ENCODE data around the gene USP17L17. TPM values are rescaled to one million over a fixed set of nuclear protein-coding genes. Genes with fewer than 3 reads are reported as not detected.
"Not testable (repeated sequence)": the region's sequence is repeated elsewhere in the genome, so short reads cannot be mapped to it uniquely, and the experiment has no call there.

USP17L17 gene
- total RNA-seq, 1 donor from 2014 or later, result not detected

DNA sequence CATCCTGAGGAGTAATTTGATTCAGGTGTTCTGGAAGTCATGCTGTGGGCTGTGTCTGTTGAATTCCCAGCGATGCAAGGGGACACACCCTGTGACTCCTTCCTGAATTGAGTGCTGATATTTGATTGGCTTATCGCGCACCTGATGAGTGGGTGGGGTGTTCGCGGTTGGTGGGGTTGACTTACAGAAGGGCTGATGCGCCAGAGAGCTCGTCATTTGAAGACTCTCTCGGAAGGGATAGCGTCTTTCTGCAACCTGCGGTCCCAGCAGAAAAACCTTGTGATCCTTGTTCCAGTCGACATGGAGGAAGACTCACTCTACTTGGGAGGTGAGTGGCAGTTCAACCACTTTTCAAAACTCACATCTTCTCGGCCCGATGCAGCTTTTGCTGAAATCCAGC is 9.4 kb downstream of the USP17L17 start, which contains the start of gene USP17L19:
Gene USP17L19 (plus strand): TSS at position 301 of the 400 bp plus-strand sequence. CDS start 0 bp downstream, at position 301.
- H3K36me3 ChIP-seq (ENCODE audit: control insufficient read depth in 3 of 3, insufficient read depth in 3 of 3, low read length in 3 of 3); H3K27me3 ChIP-seq (ENCODE audit: control insufficient read depth in 3 of 3, insufficient read depth in 3 of 3, low read length in 3 of 3); H3K4me3 ChIP-seq (ENCODE audit: low read length in 3 of 3); H3K9ac ChIP-seq (ENCODE audit: low read depth in 1 of 3, low read length in 3 of 3); H3K27ac ChIP-seq (ENCODE audit: low read depth, low read length); H3K4me1 ChIP-seq (ENCODE audit: control insufficient read depth in 3 of 3, insufficient read depth in 3 of 3, low read length in 3 of 3); H3K9me3 ChIP-seq (ENCODE audit: control insufficient read depth in 3 of 3, low read length in 3 of 3): not testable (repeated sequence)

DNA sequence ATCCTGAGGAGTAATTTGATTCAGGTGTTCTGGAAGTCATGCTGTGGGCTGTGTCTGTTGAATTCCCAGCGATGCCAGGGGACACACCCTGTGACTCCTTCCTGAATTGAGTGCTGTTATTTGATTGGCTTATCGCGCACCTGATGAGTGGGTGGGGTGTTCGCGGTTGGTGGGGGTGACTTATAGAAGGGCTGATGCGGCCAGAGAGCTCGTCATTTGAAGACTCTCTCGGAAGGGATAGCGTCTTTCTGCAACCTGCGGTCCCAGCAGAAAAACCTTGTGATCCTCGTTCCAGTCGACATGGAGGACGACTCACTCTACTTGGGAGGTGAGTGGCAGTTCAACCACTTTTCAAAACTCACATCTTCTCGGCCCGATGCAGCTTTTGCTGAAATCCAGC is 14.1 kb downstream of the USP17L17 start, which contains the start of gene USP17L20:
Gene USP17L20 (plus strand): TSS at position 301 of the 400 bp plus-strand sequence. CDS start 0 bp downstream, at position 301.
- H3K36me3 ChIP-seq (ENCODE audit: control insufficient read depth in 3 of 3, insufficient read depth in 3 of 3, low read length in 3 of 3); H3K4me1 ChIP-seq (ENCODE audit: control insufficient read depth in 3 of 3, insufficient read depth in 3 of 3, low read length in 3 of 3); H3K4me3 ChIP-seq (ENCODE audit: low read length in 3 of 3); H3K9ac ChIP-seq (ENCODE audit: low read depth in 1 of 3, low read length in 3 of 3); H3K27ac ChIP-seq (ENCODE audit: low read depth, low read length); H3K9me3 ChIP-seq (ENCODE audit: control insufficient read depth in 3 of 3, low read length in 3 of 3); H3K27me3 ChIP-seq (ENCODE audit: control insufficient read depth in 3 of 3, insufficient read depth in 3 of 3, low read length in 3 of 3): not testable (repeated sequence)

DNA sequence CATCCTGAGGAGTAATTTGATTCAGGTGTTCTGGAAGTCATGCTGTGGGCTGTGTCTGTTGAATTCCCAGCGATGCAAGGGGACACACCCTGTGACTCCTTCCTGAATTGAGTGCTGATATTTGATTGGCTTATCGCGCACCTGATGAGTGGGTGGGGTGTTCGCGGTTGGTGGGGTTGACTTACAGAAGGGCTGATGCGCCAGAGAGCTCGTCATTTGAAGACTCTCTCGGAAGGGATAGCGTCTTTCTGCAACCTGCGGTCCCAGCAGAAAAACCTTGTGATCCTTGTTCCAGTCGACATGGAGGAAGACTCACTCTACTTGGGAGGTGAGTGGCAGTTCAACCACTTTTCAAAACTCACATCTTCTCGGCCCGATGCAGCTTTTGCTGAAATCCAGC is 18.9 kb downstream of the USP17L17 start, which contains the start of gene USP17L21:
Gene USP17L21 (plus strand): TSS at position 301 of the 400 bp plus-strand sequence. CDS start 0 bp downstream, at position 301.
- not testable (repeated sequence) for H3K27me3 ChIP-seq (ENCODE audit: control insufficient read depth in 3 of 3, insufficient read depth in 3 of 3, low read length in 3 of 3); H3K4me3 ChIP-seq (ENCODE audit: low read length in 3 of 3); H3K36me3 ChIP-seq (ENCODE audit: control insufficient read depth in 3 of 3, insufficient read depth in 3 of 3, low read length in 3 of 3); H3K27ac ChIP-seq (ENCODE audit: low read depth, low read length); H3K9ac ChIP-seq (ENCODE audit: low read depth in 1 of 3, low read length in 3 of 3); H3K4me1 ChIP-seq (ENCODE audit: control insufficient read depth in 3 of 3, insufficient read depth in 3 of 3, low read length in 3 of 3); H3K9me3 ChIP-seq (ENCODE audit: control insufficient read depth in 3 of 3, low read length in 3 of 3)

DNA sequence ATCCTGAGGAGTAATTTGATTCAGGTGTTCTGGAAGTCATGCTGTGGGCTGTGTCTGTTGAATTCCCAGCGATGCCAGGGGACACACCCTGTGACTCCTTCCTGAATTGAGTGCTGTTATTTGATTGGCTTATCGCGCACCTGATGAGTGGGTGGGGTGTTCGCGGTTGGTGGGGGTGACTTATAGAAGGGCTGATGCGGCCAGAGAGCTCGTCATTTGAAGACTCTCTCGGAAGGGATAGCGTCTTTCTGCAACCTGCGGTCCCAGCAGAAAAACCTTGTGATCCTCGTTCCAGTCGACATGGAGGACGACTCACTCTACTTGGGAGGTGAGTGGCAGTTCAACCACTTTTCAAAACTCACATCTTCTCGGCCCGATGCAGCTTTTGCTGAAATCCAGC is 23.6 kb downstream of the USP17L17 start, which contains the start of gene USP17L22:
Gene USP17L22 (plus strand): TSS at position 301 of the 400 bp plus-strand sequence. CDS start 0 bp downstream, at position 301.
- H3K4me3 ChIP-seq (ENCODE audit: low read length in 3 of 3); H3K9me3 ChIP-seq (ENCODE audit: control insufficient read depth in 3 of 3, low read length in 3 of 3); H3K27me3 ChIP-seq (ENCODE audit: control insufficient read depth in 3 of 3, insufficient read depth in 3 of 3, low read length in 3 of 3); H3K36me3 ChIP-seq (ENCODE audit: control insufficient read depth in 3 of 3, insufficient read depth in 3 of 3, low read length in 3 of 3); H3K9ac ChIP-seq (ENCODE audit: low read depth in 1 of 3, low read length in 3 of 3); H3K27ac ChIP-seq (ENCODE audit: low read depth, low read length); H3K4me1 ChIP-seq (ENCODE audit: control insufficient read depth in 3 of 3, insufficient read depth in 3 of 3, low read length in 3 of 3): not testable (repeated sequence)

DNA sequence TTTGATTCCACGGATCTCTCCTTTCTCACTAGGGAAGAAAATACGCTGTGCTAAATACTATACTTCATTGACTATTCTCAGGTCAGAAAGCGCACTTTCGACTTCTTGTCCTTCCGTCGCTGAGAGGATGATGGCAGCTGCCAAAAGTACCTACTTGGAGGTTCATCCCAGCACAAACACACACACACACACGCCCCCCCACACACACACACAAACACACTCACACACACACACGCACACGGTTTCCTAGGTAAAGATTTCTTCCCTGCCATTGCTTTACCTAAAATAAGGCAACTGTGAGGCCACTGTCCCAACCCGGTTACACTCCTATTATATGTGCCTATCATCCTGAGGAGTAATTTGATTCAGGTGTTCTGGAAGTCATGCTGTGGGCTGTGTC is 28.0 kb downstream of the USP17L17 start:
- H3K4me3 ChIP-seq (ENCODE audit: low read length in 3 of 3); H3K4me1 ChIP-seq (ENCODE audit: control insufficient read depth in 3 of 3, insufficient read depth in 3 of 3, low read length in 3 of 3); H3K27ac ChIP-seq (ENCODE audit: low read depth, low read length); H3K9me3 ChIP-seq (ENCODE audit: control insufficient read depth in 3 of 3, low read length in 3 of 3); H3K9ac ChIP-seq (ENCODE audit: low read depth in 1 of 3, low read length in 3 of 3); H3K27me3 ChIP-seq (ENCODE audit: control insufficient read depth in 3 of 3, insufficient read depth in 3 of 3, low read length in 3 of 3); H3K36me3 ChIP-seq (ENCODE audit: control insufficient read depth in 3 of 3, insufficient read depth in 3 of 3, low read length in 3 of 3): not testable (repeated sequence)

Other genes starting within 250 kb of the USP17L17 start
- gene FAM90A26, start 73.5 kb upstream of the USP17L17 start, total RNA-seq, result not detected
- gene USP17L10, start 33.2 kb upstream of the USP17L17 start, total RNA-seq, result not detected
- gene USP17L11, start 28.5 kb upstream of the USP17L17 start, total RNA-seq, result not detected
- not detected for gene USP17L12, start 23.7 kb upstream of the USP17L17 start, total RNA-seq
- not detected for gene USP17L13, start 19.0 kb upstream of the USP17L17 start, total RNA-seq
- not detected for gene USP17L15, start 9.5 kb upstream of the USP17L17 start, total RNA-seq
- gene USP17L18, start 4.8 kb downstream of the USP17L17 start, total RNA-seq, result not detected
- not detected for gene USP17L19, start 9.5 kb downstream of the USP17L17 start, total RNA-seq
- gene USP17L20, start 14.2 kb downstream of the USP17L17 start, total RNA-seq, result not detected
- gene USP17L21, start 19.0 kb downstream of the USP17L17 start, total RNA-seq, result not detected
- gene USP17L22, start 23.7 kb downstream of the USP17L17 start, total RNA-seq, result not detected
- not detected for gene USP17L24, start 81.3 kb downstream of the USP17L17 start, total RNA-seq
- gene USP17L25, start 86.0 kb downstream of the USP17L17 start, total RNA-seq, result not detected
- gene USP17L26, start 90.8 kb downstream of the USP17L17 start, total RNA-seq, result not detected
- gene USP17L5, start 95.5 kb downstream of the USP17L17 start, total RNA-seq, result not detected
- not detected for gene USP17L27, start 100.3 kb downstream of the USP17L17 start, total RNA-seq
- not detected for gene USP17L28, start 105.0 kb downstream of the USP17L17 start, total RNA-seq
- not detected for gene USP17L29, start 109.8 kb downstream of the USP17L17 start, total RNA-seq
- gene USP17L30, start 119.2 kb downstream of the USP17L17 start, total RNA-seq, result not detected
- not detected for gene DEFB131A, start 200.5 kb downstream of the USP17L17 start, total RNA-seq